Ovary (tissue), 3 donors: ENCODE data around the gene TSC22D2.

Experiments used
- CTCF ChIP-seq, 3 donors: fragments of 450-650 bp in 2 of 3; fragments of 200-600 bp in 1 of 3; IDR thresholded peaks; one replicate each; pipeline versions ENCODE4 v1.5.1 to v1.8.0; 2016 to 2022; ENCODE audit warnings: antibody characterized with exemption in 3 of 3, mild to moderate bottlenecking in 1 of 3
- EP300 ChIP-seq: sonication (generic); formaldehyde crosslinking; IDR thresholded peaks from one replicate; pipeline ENCODE4 v1.6.1; 2017; ENCODE audit warnings: antibody characterized with exemption
- POLR2A ChIP-seq: fragments of 450-650 bp; IDR thresholded peaks from one replicate; pipeline ENCODE4 v1.6.1; 2017; ENCODE audit warnings: antibody characterized with exemption, mild to moderate bottlenecking, moderate library complexity
- donor health status: DM: no; HTN: no; CAD: no.

DNA sequence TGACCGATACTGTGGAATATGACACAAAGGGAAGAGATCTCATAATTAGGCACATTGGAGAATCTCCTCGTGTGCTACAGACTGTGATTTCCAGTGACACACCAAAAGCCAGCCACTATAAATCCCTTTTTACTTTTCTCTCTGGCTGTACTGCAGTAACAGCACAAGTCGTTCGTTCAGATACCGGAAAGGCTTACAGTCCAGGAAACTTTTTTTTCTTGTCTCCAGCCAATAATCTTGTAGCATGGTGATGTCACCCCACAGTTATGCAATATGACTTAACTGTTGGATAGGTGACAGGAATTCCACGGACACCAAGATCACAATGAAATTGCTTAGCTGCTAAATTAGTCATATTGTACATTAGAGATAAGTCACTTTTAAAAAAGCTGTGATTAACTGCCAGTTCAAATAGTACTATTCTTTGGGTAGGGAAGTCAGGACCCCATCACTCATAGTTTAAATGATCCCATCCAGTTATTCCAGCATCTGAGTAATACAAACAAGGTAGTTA, 36.3 kb upstream of the TSC22D2 start:
- TF ChIP-seq CTCF (IDR thresholded peaks at IDR 0.05): no peak
- TF ChIP-seq POLR2A: no peak
- peak; percentile 68 for TF ChIP-seq EP300
